HS-27A (cell line): ENCODE measurements around the gene CARMIL3.
"Not testable (repeated sequence)": the region's sequence is repeated elsewhere in the genome, so short reads cannot be mapped to it uniquely, and the experiment has no call there.

Source experiments
- DNase-seq: peaks from one replicate; pipeline ENCODE4 v3.0.0-alpha.2; 2012; ENCODE audit warnings: low read depth, missing footprints

Gene CARMIL3

GRCh38 chr14:24051789-24052655, at the start of gene CARMIL3:
CARMIL3 (plus strand) TSS chr14:24052009; CDS start chr14:24052154, 145 bp downstream.
- peak; percentile 12 for DNase-seq

GRCh38 chr14:24006471-24006816, 45.4 kb upstream of the CARMIL3 start:
- DNase-seq, result not testable (repeated sequence)

GRCh38 chr14:24006817-24007652, 44.8 kb upstream of the CARMIL3 start:
- not testable (repeated sequence) for DNase-seq

- DNase-seq, result no peak
Observed at GRCh38 chr14:24011051-24011450, 40.8 kb upstream of the CARMIL3 start.

GRCh38 chr14:24012726-24013273, 39.0 kb upstream of the CARMIL3 start:
- not testable (repeated sequence) for DNase-seq

GRCh38 chr14:24013654-24014514, 37.9 kb upstream of the CARMIL3 start:
- DNase-seq, result peak; percentile 41

GRCh38 chr14:24015745-24016144, 36.1 kb upstream of the CARMIL3 start:
- not testable (repeated sequence) for DNase-seq

- not testable (repeated sequence) for DNase-seq
Observed at GRCh38 chr14:24018978-24019377, 32.8 kb upstream of the CARMIL3 start.

- DNase-seq, result not testable (repeated sequence)
Observed at GRCh38 chr14:24019944-24020343, 31.9 kb upstream of the CARMIL3 start.

- DNase-seq, result not testable (repeated sequence)
Observed at GRCh38 chr14:24020520-24020919, 31.3 kb upstream of the CARMIL3 start.

GRCh38 chr14:24024939-24025418, 26.8 kb upstream of the CARMIL3 start:
- not testable (repeated sequence) for DNase-seq

GRCh38 chr14:24029687-24030086, 22.1 kb upstream of the CARMIL3 start:
- not testable (repeated sequence) for DNase-seq

- DNase-seq, result not testable (repeated sequence)
Observed at GRCh38 chr14:24031331-24031730, 20.5 kb upstream of the CARMIL3 start.

GRCh38 chr14:24032727-24033418, 18.9 kb upstream of the CARMIL3 start:
- no peak for DNase-seq

- DNase-seq, result not testable (repeated sequence)
Observed at GRCh38 chr14:24035769-24036168, 16.0 kb upstream of the CARMIL3 start.

- peak; percentile 51 for DNase-seq
Observed at GRCh38 chr14:24036169-24036962, 15.4 kb upstream of the CARMIL3 start.

- not testable (repeated sequence) for DNase-seq
Observed at GRCh38 chr14:24036963-24037657, 14.7 kb upstream of the CARMIL3 start.

- DNase-seq, result no peak
Observed at GRCh38 chr14:24037658-24038037, 14.2 kb upstream of the CARMIL3 start.

GRCh38 chr14:24038686-24039085, 13.1 kb upstream of the CARMIL3 start:
- DNase-seq, result no peak
